A549 treated with CORT108297 at 1 μM for 4 hours (cell line): ENCODE measurements around the gene GRAMD2B. TPM values are rescaled to one million over a fixed set of nuclear protein-coding genes. Genes with fewer than 3 reads are reported as not detected.

ENCODE experiments used
- total RNA-seq: library from RNA; stranded (reverse); fragments of 200-300 nt; extraction: Qiagen RNA extraction; gene quantifications from 5 replicates; pipeline ENCODE4 v1.2.3, GENCODE V29; 2022

GRAMD2B gene
- 0.57 to 1.5 TPM (median 0.85 TPM) in 5 replicates for total RNA-seq

GRCh38 chr5:126422994-126423788 is at the start of gene GRAMD2B:
Gene GRAMD2B (plus strand): TSS chr5:126423409. CDS start chr5:126423607, 198 bp downstream.

Other genes with a start within 250 kb of the GRAMD2B start
- gene ALDH7A1, start 171.8 kb downstream of the GRAMD2B start, total RNA-seq, result 67.1 to 81.1 TPM (median 72.0 TPM) in 5 replicates
- 47.0 to 73.2 TPM (median 50.6 TPM) in 5 replicates for gene PHAX, start 177.5 kb downstream of the GRAMD2B start, total RNA-seq